ENCODE measurements around the gene NEK9.

DNA sequence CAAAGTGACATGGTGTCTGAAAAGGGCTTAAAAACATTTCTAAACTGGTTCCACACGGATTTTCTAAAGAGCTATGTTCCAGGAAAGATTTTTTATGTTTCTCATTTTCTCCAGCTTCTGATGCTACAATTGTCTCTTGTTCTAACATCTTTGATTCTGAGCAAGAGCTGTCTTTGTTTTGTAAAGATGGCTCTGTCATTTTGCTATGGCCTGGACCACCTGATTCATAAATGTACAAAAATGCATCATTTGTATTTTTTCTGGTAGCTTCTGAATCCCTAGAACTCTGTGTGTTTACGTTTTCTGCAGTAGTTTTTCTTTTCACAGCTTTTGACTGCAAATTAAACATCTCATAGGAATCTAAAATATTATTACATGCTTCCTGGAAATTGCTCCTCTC is 78.7 kb downstream of the NEK9 start:
- TF ChIP-seq, protein P1, sequence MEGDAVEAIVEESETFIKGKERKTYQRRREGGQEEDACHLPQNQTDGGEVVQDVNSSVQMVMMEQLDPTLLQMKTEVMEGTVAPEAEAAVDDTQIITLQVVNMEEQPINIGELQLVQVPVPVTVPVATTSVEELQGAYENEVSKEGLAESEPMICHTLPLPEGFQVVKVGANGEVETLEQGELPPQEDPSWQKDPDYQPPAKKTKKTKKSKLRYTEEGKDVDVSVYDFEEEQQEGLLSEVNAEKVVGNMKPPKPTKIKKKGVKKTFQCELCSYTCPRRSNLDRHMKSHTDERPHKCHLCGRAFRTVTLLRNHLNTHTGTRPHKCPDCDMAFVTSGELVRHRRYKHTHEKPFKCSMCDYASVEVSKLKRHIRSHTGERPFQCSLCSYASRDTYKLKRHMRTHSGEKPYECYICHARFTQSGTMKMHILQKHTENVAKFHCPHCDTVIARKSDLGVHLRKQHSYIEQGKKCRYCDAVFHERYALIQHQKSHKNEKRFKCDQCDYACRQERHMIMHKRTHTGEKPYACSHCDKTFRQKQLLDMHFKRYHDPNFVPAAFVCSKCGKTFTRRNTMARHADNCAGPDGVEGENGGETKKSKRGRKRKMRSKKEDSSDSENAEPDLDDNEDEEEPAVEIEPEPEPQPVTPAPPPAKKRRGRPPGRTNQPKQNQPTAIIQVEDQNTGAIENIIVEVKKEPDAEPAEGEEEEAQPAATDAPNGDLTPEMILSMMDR (IDR thresholded peaks at IDR 0.05), result no peak
- TF ChIP-seq POLR2A (IDR thresholded peaks at IDR 0.05), result no peak
